Activated T-helper 2 cell treated with anti-CD3 and anti-CD28 coated beads, Interferon-gamma antibody, Interleukin-2, Interleukin-4, amounts not matched to agents 10 μg/mL and 5 μg/mL and 100 μg/mL, durations not matched to agents 14 hours and 24 hours and 36 hours (primary cell): ENCODE data around the gene SYNPO2. TPM values are rescaled to one million over a fixed set of nuclear protein-coding genes. Genes with fewer than 3 reads are reported as not detected.

Source experiments
- DNase-seq: peaks from one replicate; pipeline ENCODE4 v3.0.0; 2021; ENCODE audit warnings: low spot score
- H3K27ac Mint-ChIP-seq: one replicate; pipeline ENCODE4 v1.8.0; 2021; ENCODE audit warnings: mixed read lengths
- H3K27me3 Mint-ChIP-seq: one replicate; pipeline ENCODE4 v1.8.0; 2021; ENCODE audit warnings: low read depth, mixed read lengths
- H3K36me3 Mint-ChIP-seq: one replicate; pipeline ENCODE4 v1.8.0; 2021; ENCODE audit warnings: low read depth, mixed read lengths
- H3K4me1 Mint-ChIP-seq: one replicate; pipeline ENCODE4 v1.8.0; 2021; ENCODE audit warnings: low read depth, mixed read lengths
- H3K4me3 Mint-ChIP-seq: one replicate; pipeline ENCODE4 v1.8.0; 2021; ENCODE audit warnings: low read depth, mild to moderate bottlenecking, moderate library complexity, mixed read lengths
- H3K9me3 Mint-ChIP-seq: one replicate; pipeline ENCODE4 v1.8.0; 2021; ENCODE audit warnings: mixed read lengths
- intact Hi-C: fragments of 100-400 bp; cut with micrococcal nuclease; formaldehyde crosslinking; loops from one replicate; pipeline ENCODE4 v1.15.1; 2023
- total RNA-seq: library from RNA; stranded (reverse); gene quantifications from 2 replicates; pipeline ENCODE4 v1.2.3, GENCODE V29; 2022

SYNPO2 gene
- total RNA-seq, 1 donor from 2014 or later: 0.09 TPM

GRCh38 chr4:118898221-118898620, 9.6 kb downstream of the SYNPO2 start:
- Mint-ChIP-seq H3K4me3 (no peak overlapping the region), H3K9me3 (no peaks in the 10 kb centered on the region)

DNA sequence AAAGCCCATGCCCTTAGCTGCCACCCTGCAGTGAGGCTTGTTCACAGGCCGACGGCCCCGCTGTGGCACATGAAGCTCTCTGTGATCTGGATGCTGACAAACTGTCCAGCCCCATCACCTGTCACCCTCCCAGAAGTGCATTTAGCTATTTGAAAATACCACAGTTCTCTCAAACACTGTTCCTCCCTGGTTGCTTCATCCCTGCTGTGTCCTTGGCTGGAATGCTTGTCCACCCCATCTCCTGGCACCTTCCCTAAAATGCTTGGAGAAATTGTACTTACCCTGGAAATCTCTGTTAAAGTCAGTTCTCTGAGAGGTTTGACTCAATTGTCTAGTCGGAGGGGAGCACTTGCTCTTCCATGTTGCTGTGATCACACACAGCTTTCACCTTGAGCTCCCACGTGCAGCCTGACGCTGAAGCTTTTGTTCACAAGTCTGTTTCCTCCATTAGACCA, 10.1 kb downstream of the SYNPO2 start:
- Mint-ChIP-seq H3K27me3 (peaks cover 13% of the 10 kb centered on the region), H3K4me3 (no peak overlapping the region), H3K27ac (no peak overlapping the region), H3K36me3 (no peaks in the 10 kb centered on the region), H3K9me3 (no peaks in the 10 kb centered on the region), H3K4me1 (no peaks in the 10 kb centered on the region)
- intact Hi-C loops: no loop called here
- no peak for DNase-seq

More at GRCh38 chr4:118898221-118898620, 9.6 kb downstream of the SYNPO2 start:
- no peak for DNase-seq
- Mint-ChIP-seq H3K36me3 (no peaks in the 10 kb centered on the region), H3K4me1 (no peaks in the 10 kb centered on the region), H3K27ac (no peak overlapping the region), H3K27me3 (peaks cover 13% of the 10 kb centered on the region)
- intact Hi-C loops: no loop called here

- no peaks in the 10 kb centered on the region for H3K4me1 Mint-ChIP-seq
- H3K9me3 Mint-ChIP-seq: no peaks in the 10 kb centered on the region
- H3K27ac Mint-ChIP-seq: no peak overlapping the region
- DNase-seq: no peak
- intact Hi-C loops: no loop called here
- H3K36me3 Mint-ChIP-seq: no peaks in the 10 kb centered on the region
- H3K4me3 Mint-ChIP-seq: no peak overlapping the region
- peaks cover 9% of the 10 kb centered on the region for H3K27me3 Mint-ChIP-seq
These were observed 15.8 kb downstream of the SYNPO2 start for GRCh38 chr4:118904418-118904817.

GRCh38 chr4:118904935-118905334, 16.3 kb downstream of the SYNPO2 start:
- Mint-ChIP-seq H3K4me3 (no peak overlapping the region), H3K9me3 (no peaks in the 10 kb centered on the region), H3K36me3 (no peaks in the 10 kb centered on the region), H3K27me3 (peaks cover 9% of the 10 kb centered on the region), H3K27ac (no peak overlapping the region), H3K4me1 (no peaks in the 10 kb centered on the region)
- intact Hi-C loops: no loop called here
- DNase-seq: no peak

GRCh38 chr4:118905566-118905965, 16.9 kb downstream of the SYNPO2 start:
- Mint-ChIP-seq H3K4me1 (no peaks in the 10 kb centered on the region), H3K4me3 (no peak overlapping the region), H3K9me3 (no peaks in the 10 kb centered on the region), H3K36me3 (no peaks in the 10 kb centered on the region), H3K27ac (no peak overlapping the region), H3K27me3 (peaks cover 9% of the 10 kb centered on the region)
- DNase-seq: no peak
- intact Hi-C loops: no loop called here

- intact Hi-C loops: no loop called here
- H3K9me3 Mint-ChIP-seq: no peaks in the 10 kb centered on the region
- no peaks in the 10 kb centered on the region for H3K4me1 Mint-ChIP-seq
- no peaks in the 10 kb centered on the region for H3K36me3 Mint-ChIP-seq
- no peak overlapping the region for H3K27ac Mint-ChIP-seq
- no peak for DNase-seq
- no peak overlapping the region for H3K4me3 Mint-ChIP-seq
- H3K27me3 Mint-ChIP-seq: peaks cover 26% of the 10 kb centered on the region
These were observed 20.7 kb downstream of the SYNPO2 start for GRCh38 chr4:118909173-118909956.

DNA sequence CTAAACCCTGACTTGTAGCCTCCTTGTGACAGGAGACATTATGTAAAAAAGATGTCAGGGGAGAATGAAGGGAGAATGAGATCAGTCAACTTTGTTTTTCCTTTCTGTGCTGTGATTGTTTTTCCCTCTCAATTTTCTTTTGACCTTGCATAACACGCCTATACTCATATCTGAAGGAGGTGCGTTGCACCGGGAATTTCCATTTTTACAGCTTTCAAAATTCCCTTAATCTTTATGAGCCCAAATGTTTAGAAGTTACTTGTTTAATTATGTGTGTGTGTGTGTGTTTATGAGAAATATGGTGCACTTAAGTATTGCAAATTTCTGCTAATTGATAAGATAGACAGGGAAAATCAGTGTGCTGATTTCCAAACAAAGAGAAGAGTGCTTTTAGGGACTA, 21.6 kb downstream of the SYNPO2 start:
- Mint-ChIP-seq H3K9me3 (no peaks in the 10 kb centered on the region), H3K27me3 (peaks cover 29% of the 10 kb centered on the region), H3K36me3 (no peaks in the 10 kb centered on the region), H3K27ac (no peak overlapping the region), H3K4me3 (no peak overlapping the region), H3K4me1 (no peaks in the 10 kb centered on the region)
- no peak for DNase-seq
- intact Hi-C loops: no loop called here

DNA sequence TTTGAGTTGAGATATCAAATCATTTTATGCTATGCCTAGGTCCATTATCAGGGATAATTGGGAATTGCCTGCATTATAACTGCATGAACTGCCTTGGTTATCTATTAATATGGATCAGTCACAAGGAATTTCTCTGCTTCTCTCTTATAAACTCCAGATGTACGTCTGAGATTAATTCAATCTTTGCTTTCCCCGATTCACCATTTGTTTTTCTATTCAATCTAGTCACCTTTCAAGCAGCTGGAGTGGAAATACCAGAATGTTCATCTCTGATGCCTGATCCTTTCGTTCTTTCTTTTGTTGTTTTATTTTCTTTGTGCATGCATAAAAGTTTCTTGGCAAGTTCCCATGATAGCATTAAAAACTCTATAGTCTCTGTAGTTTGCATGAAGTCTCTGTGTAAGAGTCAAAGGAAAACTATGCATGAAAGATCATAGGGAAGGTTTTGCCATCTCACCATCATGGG, 22.6 kb downstream of the SYNPO2 start:
- Mint-ChIP-seq H3K36me3 (no peaks in the 10 kb centered on the region), H3K27ac (no peak overlapping the region), H3K9me3 (no peaks in the 10 kb centered on the region), H3K27me3 (peaks cover 25% of the 10 kb centered on the region), H3K4me3 (no peak overlapping the region), H3K4me1 (no peaks in the 10 kb centered on the region)
- intact Hi-C loops: no loop called here
- DNase-seq: no peak

DNA sequence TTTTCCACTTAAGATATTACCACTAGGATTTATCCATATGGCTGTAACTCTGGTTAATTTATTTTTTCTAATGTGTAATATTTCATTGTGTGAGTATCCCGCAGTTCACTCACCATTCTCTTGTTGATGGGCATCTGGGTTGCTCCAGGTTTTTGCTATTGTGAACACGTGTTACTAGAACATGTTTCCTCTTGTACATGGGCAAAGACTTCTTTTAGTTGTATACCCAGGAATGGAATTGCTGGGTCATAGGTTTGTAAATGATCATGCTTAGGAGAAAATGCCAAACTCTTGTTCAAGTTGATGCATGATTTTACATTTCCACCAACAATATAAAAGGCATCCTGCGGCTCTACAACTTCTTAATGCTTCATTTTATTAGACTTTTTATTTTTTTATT, 26.8 kb downstream of the SYNPO2 start:
- Mint-ChIP-seq H3K36me3 (no peaks in the 10 kb centered on the region), H3K4me3 (no peak overlapping the region), H3K9me3 (no peaks in the 10 kb centered on the region), H3K4me1 (no peaks in the 10 kb centered on the region), H3K27me3 (peaks cover 22% of the 10 kb centered on the region), H3K27ac (no peak overlapping the region)
- intact Hi-C loops: no loop called here
- DNase-seq: no peak

DNA sequence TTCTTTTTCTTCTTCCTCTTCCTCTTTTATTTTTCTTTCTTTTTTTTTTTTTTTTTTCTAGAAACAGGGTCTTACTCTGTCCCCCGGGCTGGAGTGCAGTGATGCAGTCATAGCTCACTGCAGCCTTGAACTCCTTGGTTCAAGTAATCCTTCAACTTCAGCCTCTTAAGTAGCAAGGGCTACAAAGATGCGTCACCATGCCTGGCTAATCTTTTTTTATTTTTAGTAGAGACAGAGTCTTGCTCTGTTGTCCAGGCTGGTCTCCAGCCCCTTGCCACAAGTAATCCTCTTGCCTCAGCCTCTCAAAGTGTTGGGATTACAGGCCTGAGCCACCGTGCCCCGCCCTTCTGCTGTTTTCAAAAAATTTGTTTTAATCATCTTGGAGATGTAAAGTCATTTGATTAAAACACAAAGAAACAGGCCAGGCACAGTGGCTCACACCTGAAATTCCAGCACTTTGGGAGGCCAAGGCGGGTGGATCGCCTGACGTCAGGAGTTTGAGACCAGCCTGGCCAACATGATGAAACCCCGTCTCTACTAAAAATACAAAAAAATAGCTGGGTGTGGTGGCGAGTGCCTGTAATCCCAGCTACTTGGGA, 28.1 kb downstream of the SYNPO2 start:
- intact Hi-C loops: no loop called here
- peaks cover 16% of the 10 kb centered on the region for H3K27me3 Mint-ChIP-seq
- no peaks in the 10 kb centered on the region for H3K9me3 Mint-ChIP-seq
- no peak overlapping the region for H3K27ac Mint-ChIP-seq
- no peaks in the 10 kb centered on the region for H3K4me1 Mint-ChIP-seq
- no peaks in the 10 kb centered on the region for H3K36me3 Mint-ChIP-seq
- no peak for DNase-seq
- no peak overlapping the region for H3K4me3 Mint-ChIP-seq

DNA sequence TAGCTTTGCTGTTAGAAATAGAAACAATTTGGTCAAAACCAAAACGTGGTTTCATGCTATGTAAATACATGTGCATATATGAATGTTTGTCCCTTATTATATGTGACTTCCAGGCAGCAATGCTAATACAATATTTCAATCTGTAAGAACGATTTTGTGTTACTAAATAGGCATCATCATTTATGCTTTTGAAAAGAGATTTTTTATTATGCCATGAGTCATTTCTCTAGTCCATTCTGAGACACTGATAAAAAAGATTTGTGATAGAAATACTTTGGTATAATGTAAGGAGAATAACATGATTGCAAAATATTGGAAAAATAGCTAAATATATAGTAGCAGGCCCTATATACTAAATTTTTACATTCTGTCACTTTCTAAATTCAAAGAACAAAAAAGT, 28.9 kb downstream of the SYNPO2 start:
- Mint-ChIP-seq H3K27me3 (peaks cover 16% of the 10 kb centered on the region), H3K36me3 (no peaks in the 10 kb centered on the region), H3K4me3 (no peak overlapping the region), H3K4me1 (no peaks in the 10 kb centered on the region), H3K27ac (no peak overlapping the region), H3K9me3 (no peaks in the 10 kb centered on the region)
- intact Hi-C loops: no loop called here
- no peak for DNase-seq

GRCh38 chr4:118918388-118918787, 29.7 kb downstream of the SYNPO2 start:
- Mint-ChIP-seq H3K27me3 (peaks cover 10% of the 10 kb centered on the region), H3K36me3 (no peaks in the 10 kb centered on the region), H3K27ac (no peak overlapping the region), H3K4me3 (no peak overlapping the region), H3K9me3 (no peaks in the 10 kb centered on the region), H3K4me1 (no peaks in the 10 kb centered on the region)
- DNase-seq: no peak
- intact Hi-C loops: no loop called here

DNA sequence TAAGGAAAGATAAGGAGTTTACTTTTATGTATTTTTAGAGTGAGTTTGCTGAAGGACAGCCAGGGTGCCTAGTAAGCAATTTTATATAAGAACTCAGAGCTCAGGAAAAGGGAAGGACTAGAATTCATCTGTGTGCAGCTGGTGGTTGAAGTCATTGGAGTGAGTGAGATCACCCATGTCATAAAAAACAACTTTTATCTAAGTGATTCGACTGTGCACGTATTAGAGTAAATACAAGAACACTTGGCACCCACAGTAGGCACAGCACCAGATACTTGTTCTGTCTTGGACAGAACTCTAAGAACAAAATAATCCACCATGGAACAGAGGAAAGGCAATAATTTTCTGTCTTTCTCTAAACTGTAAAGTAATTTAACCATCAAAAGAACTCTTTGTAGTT, 31.6 kb downstream of the SYNPO2 start:
- peaks cover 2% of the 10 kb centered on the region for H3K27me3 Mint-ChIP-seq
- H3K27ac Mint-ChIP-seq: no peak overlapping the region
- H3K4me3 Mint-ChIP-seq: no peak overlapping the region
- no peak for DNase-seq
- H3K9me3 Mint-ChIP-seq: no peaks in the 10 kb centered on the region
- no peaks in the 10 kb centered on the region for H3K36me3 Mint-ChIP-seq
- no peaks in the 10 kb centered on the region for H3K4me1 Mint-ChIP-seq
- intact Hi-C loops: no loop called here
